HS-5 (cell line): ENCODE data around the gene CC2D1A.

Source experiments
- DNase-seq: peaks from one replicate; pipeline ENCODE4 v3.0.0-alpha.2; 2012; ENCODE audit warnings: low read depth

Gene CC2D1A

GRCh38 chr19:13905634-13906520 lies at the start of gene CC2D1A, which contains the start of gene BRME1:
TSS of gene CC2D1A (plus strand) at chr19:13906201. CDS start at chr19:13906442, 241 bp downstream.
TSS of gene BRME1 (minus strand) at chr19:13906117. CDS start at chr19:13904892, 1,225 bp downstream.
- DNase-seq: peak; percentile 53

GRCh38 chr19:13856497-13856896 lies 49.5 kb upstream of the CC2D1A start:
- DNase-seq: no peak

- DNase-seq: no peak
Measured at GRCh38 chr19:13859361-13859880, 46.6 kb upstream of the CC2D1A start.

GRCh38 chr19:13860679-13861391 lies 45.2 kb upstream of the CC2D1A start:
- no peak for DNase-seq

GRCh38 chr19:13861392-13861713 lies 44.6 kb upstream of the CC2D1A start:
- no peak for DNase-seq

- DNase-seq: peak; percentile 82
Measured at GRCh38 chr19:13861714-13862531, 44.1 kb upstream of the CC2D1A start.

- DNase-seq: no peak
Measured at GRCh38 chr19:13864046-13864666, 41.8 kb upstream of the CC2D1A start.

GRCh38 chr19:13864667-13865570 lies 41.1 kb upstream of the CC2D1A start:
- no peak for DNase-seq

GRCh38 chr19:13865571-13866462 lies 40.2 kb upstream of the CC2D1A start:
- DNase-seq: no peak

- DNase-seq: no peak
Measured at GRCh38 chr19:13866463-13867046, 39.4 kb upstream of the CC2D1A start.

GRCh38 chr19:13868663-13869062 lies 37.3 kb upstream of the CC2D1A start:
- no peak for DNase-seq

GRCh38 chr19:13869281-13869680 lies 36.7 kb upstream of the CC2D1A start:
- DNase-seq: no peak

- DNase-seq: no peak
Measured at GRCh38 chr19:13870873-13871272, 35.1 kb upstream of the CC2D1A start.

GRCh38 chr19:13872339-13872694 lies 33.7 kb upstream of the CC2D1A start:
- no peak for DNase-seq

GRCh38 chr19:13872695-13873389 lies 33.2 kb upstream of the CC2D1A start:
- no peak for DNase-seq

- no peak for DNase-seq
Measured at GRCh38 chr19:13873834-13874515, 32.0 kb upstream of the CC2D1A start.

GRCh38 chr19:13875824-13876223 lies 30.2 kb upstream of the CC2D1A start:
- no peak for DNase-seq

GRCh38 chr19:13876834-13877233 lies 29.2 kb upstream of the CC2D1A start, which contains the start of gene NANOS3:
TSS of gene NANOS3 (plus strand) at chr19:13877134. CDS start at chr19:13877249, 115 bp downstream.
- no peak for DNase-seq
